ENCODE results near the gene SLC32A1. TPM values are rescaled to one million over a fixed set of nuclear protein-coding genes. Genes with fewer than 3 reads are reported as not detected.

Gene SLC32A1, protein sequence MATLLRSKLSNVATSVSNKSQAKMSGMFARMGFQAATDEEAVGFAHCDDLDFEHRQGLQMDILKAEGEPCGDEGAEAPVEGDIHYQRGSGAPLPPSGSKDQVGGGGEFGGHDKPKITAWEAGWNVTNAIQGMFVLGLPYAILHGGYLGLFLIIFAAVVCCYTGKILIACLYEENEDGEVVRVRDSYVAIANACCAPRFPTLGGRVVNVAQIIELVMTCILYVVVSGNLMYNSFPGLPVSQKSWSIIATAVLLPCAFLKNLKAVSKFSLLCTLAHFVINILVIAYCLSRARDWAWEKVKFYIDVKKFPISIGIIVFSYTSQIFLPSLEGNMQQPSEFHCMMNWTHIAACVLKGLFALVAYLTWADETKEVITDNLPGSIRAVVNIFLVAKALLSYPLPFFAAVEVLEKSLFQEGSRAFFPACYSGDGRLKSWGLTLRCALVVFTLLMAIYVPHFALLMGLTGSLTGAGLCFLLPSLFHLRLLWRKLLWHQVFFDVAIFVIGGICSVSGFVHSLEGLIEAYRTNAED
- not detected for polyA plus RNA-seq (ENCODE audit: insufficient read length in 10 of 10)
- long read RNA-seq, donor 1, result 0 reads
- long read RNA-seq, donor 2, result 0 reads
- long read RNA-seq, donor 3, result 0 reads
- long read RNA-seq, donor 4, result 0 reads
- long read RNA-seq, donor 5, result 0 reads
- long read RNA-seq, donor 6, result 0 reads
- long read RNA-seq, donor 7, result 0 reads
- long read RNA-seq, donor 8, result 0 reads
- long read RNA-seq, donor 9, result 0 reads

- peak in 1 of 3 donors; percentile 19 for DNase-seq
Observed at GRCh38 chr20:38723848-38724625, at the start of gene SLC32A1. SLC32A1 (plus strand) TSS chr20:38724486; CDS start chr20:38724725, 239 bp downstream.

- DNase-seq, result no peak
Observed at GRCh38 chr20:38674765-38675133, 49.5 kb upstream of the SLC32A1 start.

DNA sequence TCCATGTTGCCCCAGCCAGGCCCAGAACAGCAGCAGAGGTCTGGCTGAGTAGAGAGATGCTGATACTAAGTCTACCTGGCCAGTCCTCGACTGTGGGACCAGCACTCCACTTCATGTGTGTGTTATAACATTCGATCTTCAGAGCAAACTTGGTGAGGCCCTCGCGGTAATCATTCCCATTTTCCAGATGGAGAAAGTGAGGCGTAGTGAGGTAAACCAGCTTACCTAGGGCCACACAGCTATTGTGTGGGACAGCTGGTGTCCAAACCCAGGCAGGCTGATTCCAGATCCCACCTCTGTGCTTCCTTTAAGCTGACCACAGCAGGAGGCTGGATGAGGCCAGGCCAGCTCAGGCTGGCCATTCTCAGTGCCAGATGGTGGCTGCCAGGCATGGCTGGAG, 47.7 kb upstream of the SLC32A1 start:
- no peak for DNase-seq

GRCh38 chr20:38680500-38681306, 43.6 kb upstream of the SLC32A1 start:
- DNase-seq, result peak; percentile 31 to 62 (median 41)

DNA sequence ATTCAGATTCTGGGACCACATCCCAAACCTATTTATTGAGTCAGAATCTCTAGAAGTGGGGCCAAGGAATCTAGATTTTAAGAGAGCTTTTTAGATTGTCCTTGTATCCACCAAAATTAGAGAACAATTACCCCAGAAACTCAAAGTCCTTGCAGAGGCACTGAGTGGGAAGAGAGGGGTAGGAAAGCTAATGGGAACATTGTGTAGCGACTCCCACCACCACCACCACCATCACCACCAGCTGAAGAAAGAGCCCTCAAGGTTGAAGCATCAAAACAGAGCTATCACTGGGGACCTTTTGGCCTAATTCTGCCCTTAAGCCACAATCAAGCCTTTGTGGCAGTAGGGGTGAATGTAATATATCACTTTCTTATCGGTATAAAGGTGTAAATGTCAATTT, 39.0 kb upstream of the SLC32A1 start:
- no peak for DNase-seq

DNA sequence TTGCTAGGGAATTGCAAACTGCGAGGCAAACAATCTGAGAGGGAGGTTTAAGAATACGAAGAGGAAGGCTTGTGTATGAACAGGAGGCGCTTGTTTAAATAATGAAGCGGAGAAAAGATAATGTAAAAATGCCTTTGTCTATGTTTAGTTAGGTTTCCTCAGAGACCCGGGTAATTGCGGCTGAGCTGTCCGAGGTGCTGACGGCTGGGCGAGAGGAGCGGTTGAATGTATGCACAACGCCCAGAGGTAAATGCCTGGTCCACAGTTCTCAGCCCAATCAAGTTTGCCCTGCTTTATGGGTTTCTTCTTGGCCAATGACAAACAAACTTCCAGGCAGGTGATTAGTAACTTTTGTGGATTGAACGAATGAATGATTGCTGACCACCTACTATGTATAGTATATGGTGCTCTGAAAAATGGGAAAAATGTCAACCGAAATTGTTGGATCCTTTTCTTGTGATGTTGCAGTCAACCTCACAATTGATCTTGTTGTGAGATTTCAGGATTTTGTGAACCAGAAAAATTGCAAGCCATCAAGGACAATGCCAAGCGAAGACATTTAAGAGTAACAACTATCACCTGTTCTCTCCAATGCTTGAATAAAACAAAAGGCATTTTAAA, 38.3 kb upstream of the SLC32A1 start:
- DNase-seq, result peak; percentile 18 to 75 (median 67)

- DNase-seq, result peak; percentile 57 to 84 (median 78)
Observed at GRCh38 chr20:38692436-38693411, 31.6 kb upstream of the SLC32A1 start.

DNA sequence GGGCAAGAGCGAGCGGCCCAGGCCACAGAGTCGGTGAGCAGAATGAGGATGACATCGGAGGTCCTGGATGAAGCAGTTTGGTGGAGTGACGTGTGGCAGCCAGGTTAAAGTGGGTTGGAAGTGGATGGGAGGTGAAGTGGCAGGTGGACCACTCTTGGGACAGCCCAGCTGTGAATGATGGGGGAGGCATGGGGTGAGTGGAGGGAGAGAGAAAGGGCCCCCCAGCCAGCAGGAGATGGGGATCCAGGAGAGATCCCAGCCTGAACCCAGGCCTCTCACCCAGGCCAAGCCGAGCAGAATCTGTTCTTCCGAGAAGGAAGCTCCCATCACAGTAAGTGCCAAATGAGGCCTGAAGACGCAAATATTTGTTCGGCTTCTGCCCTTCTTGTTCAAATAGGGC, 27.0 kb upstream of the SLC32A1 start:
- DNase-seq, result no peak

DNA sequence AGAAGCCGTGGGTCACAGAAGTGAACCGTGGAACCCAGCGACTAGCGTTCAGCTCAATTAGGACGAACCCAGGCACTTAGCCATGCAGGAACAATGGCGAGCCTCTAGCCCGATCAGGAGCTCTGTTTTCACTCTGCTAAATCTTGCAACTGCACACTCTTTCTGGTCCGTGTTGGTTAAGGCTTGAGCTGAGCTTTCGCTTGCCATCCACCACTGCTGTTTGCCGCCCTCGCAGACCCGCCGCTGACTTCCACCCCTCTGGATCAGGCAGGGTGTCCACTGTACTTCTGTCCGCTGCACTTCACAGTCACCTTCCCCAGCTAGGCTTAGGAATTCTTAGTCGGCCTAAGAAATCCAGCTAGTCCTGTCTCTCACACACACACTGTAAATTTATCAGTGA, 25.7 kb upstream of the SLC32A1 start:
- DNase-seq, result no peak

DNA sequence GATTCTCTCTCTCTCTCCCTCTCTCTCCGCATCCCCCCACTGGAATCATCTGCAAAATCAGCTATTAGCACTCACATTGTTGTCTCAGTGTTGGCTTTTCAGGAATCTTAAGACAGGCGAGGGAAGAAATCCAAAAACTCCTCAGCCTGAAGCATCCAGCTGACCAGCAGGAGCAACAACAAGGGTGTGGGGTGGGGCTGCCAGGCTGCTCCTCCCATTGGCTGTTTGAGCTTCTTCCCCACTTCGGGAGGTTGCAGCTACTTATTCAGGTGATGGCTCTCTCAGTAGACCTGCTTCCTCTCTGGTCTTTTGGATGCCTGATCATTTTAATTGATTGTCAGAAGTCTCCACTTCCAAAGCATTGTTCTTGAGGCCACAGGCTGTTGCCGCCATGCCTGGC, 24.1 kb upstream of the SLC32A1 start:
- no peak for DNase-seq

DNA sequence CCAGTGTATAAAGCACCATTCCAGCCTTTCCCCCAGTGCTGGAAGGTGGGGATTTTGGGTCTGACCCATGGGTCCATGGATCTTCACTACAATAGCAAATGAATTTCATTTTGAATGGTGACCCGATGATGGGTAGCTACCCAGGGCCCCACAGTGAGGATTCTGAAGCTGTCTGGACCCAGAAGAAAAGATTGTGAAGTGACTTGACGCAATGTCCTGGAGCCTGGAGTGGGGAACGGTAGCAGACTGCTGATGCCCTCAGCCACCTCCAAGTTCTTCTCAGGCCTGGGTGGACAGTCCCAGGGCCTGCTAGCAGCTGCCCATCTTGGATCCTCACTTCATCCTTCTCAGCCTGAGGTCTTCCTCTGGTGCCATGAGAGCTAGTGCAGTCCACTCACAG, 23.4 kb upstream of the SLC32A1 start:
- no peak for DNase-seq

- DNase-seq, result no peak
Observed at GRCh38 chr20:38703526-38703925, 20.8 kb upstream of the SLC32A1 start.

GRCh38 chr20:38704136-38704535, 20.1 kb upstream of the SLC32A1 start:
- DNase-seq, result no peak

- no peak for DNase-seq
Observed at GRCh38 chr20:38706509-38706908, 17.8 kb upstream of the SLC32A1 start.

- no peak for DNase-seq
Observed at GRCh38 chr20:38714308-38714707, 10.0 kb upstream of the SLC32A1 start.

DNA sequence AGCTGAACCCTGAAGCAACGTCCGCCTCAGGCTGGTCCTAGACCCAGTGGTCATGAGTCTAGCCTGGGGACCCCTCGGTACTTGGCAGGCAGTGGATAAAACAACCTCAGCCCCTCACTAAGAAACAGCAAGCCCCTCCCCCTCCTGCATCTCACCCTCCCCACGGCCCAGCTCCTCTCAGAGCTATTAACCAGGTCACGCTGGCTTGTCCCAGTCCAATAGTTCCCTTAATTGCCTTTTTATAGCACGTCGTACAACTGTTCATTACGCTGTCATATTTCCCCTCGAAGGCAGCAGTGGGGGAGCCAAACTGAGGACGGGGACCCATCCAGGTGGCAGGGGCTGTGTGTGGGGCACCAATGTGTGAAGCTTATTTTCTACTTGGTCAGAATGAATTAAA, 8.6 kb upstream of the SLC32A1 start:
- no peak for DNase-seq

GRCh38 chr20:38722683-38723016, 1.6 kb upstream of the SLC32A1 start:
- DNase-seq, result no peak

DNA sequence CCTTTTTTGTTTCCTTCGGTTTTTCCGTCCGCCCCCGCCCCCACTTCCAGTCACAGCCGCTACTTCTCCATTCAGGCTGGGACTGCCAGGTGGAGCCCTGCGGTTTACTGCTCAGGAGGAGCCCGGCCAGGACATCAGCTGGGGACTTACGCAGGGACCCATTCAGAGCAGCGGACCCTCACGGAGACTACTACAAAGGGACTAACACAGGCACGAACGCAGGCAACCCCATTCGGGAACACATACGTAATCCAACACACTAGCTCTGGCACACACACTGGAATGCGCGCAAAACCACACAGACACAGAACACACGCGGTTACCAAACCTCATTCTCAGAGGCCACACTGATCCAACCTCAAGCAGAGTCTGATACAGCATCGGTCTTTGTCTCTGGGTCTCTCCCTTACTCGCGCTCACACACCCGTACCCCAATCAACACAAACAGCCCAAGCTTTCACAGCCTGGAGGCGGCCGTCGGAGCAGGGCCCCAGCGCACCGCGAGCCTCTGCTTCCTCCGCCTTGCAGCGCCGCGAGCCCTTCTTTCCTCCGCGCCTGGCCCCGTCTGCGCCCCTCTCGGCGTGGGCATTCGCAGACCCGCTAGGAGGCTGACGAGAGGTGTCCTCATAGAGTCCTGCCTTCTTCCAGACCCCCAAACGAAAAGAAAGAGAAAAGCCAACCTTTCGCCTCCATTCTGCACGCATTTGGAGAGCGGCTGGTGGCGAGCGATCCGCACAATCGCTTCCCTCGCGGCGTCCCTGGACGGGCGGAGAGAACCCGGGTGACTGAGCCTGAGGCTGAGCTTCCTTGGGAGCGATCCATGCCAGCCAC, 1.1 kb upstream of the SLC32A1 start:
- DNase-seq, result peak in 1 of 3 donors; percentile 22

DNA sequence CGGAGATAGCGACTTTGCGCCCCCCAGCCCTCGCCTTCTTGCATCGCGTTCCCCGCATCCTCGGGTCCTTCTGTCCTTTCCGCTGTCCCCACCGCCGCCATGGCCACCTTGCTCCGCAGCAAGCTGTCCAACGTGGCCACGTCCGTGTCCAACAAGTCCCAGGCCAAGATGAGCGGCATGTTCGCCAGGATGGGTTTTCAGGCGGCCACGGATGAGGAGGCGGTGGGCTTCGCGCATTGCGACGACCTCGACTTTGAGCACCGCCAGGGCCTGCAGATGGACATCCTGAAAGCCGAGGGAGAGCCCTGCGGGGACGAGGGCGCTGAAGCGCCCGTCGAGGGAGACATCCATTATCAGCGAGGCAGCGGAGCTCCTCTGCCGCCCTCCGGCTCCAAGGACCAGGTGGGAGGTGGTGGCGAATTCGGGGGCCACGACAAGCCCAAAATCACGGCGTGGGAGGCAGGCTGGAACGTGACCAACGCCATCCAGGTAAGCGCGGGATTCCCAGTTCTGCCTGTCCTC, 401 bp downstream of the SLC32A1 start:
- DNase-seq, result peak in 1 of 3 donors; percentile 13

Data from muscle of back (tissue), 13 donors.